Uterus (tissue), 4 donors: Measurements from ENCODE around the gene DENND2D. TPM values are rescaled to one million over a fixed set of nuclear protein-coding genes. Genes with fewer than 3 reads are reported as not detected.

Source experiments
- DNase-seq, 2 donors: peaks; one replicate each; pipeline ENCODE4 v3.0.0-alpha.2; 2019 to 2020
- H3K27ac ChIP-seq, 2 donors: fragments of 200-600 bp; sonication (generic); 1 replicate in 1 of 2; 2 replicates in 1 of 2; pipeline ENCODE4 v1.5.1; 2016 to 2018
- H3K27me3 ChIP-seq, 2 donors: fragments of 200-600 bp; sonication (generic); one replicate each; pipeline ENCODE4 v1.5.1; 2018 to 2019; ENCODE audit warnings: control low read depth in 1 of 2
- H3K36me3 ChIP-seq, 2 donors: fragments of 200-600 bp; sonication (generic); one replicate each; pipeline ENCODE4 v1.5.1; 2019; ENCODE audit warnings: control low read depth in 1 of 2
- H3K4me1 ChIP-seq, 2 donors: fragments of 200-600 bp; sonication (generic); one replicate each; pipeline ENCODE4 v1.5.1; 2018 to 2019; ENCODE audit warnings: control low read depth in 1 of 2
- H3K4me3 ChIP-seq, 2 donors: fragments of 200-600 bp; sonication (generic); 1 replicate in 1 of 2; 2 replicates in 1 of 2; pipeline ENCODE4 v1.5.1; 2018 to 2019; ENCODE audit warnings: mild to moderate bottlenecking in 1 of 2
- H3K9me3 ChIP-seq, 2 donors: fragments of 200-600 bp; sonication (generic); one replicate each; pipeline ENCODE4 v1.5.1; 2019; ENCODE audit warnings: control low read depth in 1 of 2
- POLR2A ChIP-seq, 2 donors: fragments of 450-650 bp; IDR thresholded peaks; one replicate each; pipeline ENCODE4 v1.6.1; 2016; ENCODE audit warnings: antibody characterized with exemption in 2 of 2, mild to moderate bottlenecking in 1 of 2, moderate library complexity in 1 of 2
- intact Hi-C: fragments of 100-400 bp; cut with DNase I; formaldehyde crosslinking; loops from one replicate; pipeline ENCODE4 v1.15.1; 2023; ENCODE audit warnings: low total_unique reads
- total RNA-seq, 4 donors: library from RNA; depleted of rRNA in 3 of 4; stranded (reverse); fragments of >200 nt in 3 of 4; gene quantifications; one replicate each; pipeline versions ENCODE4 v1.1.0 to v1.2.4, GENCODE V29; 2014 to 2023
- TF ChIP-seq, protein P1 (sequence below), 4 experiments: fragments of 200-600 bp in 2 of 4; fragments of 450-650 bp in 2 of 4; sonication (generic) in 2 of 4; IDR thresholded peaks; one replicate each; pipeline ENCODE4 v1.5.1; 2016 to 2019; ENCODE audit warnings: antibody characterized with exemption in 4 of 4, mild to moderate bottlenecking in 2 of 4, moderate library complexity in 1 of 4
- donor health status: DM: yes; HTN: yes; CAD: no.

The DENND2D gene
- total RNA-seq, 4 donors from 2014 or later: 2.3 to 25.9 (median 8.0) TPM

DNA sequence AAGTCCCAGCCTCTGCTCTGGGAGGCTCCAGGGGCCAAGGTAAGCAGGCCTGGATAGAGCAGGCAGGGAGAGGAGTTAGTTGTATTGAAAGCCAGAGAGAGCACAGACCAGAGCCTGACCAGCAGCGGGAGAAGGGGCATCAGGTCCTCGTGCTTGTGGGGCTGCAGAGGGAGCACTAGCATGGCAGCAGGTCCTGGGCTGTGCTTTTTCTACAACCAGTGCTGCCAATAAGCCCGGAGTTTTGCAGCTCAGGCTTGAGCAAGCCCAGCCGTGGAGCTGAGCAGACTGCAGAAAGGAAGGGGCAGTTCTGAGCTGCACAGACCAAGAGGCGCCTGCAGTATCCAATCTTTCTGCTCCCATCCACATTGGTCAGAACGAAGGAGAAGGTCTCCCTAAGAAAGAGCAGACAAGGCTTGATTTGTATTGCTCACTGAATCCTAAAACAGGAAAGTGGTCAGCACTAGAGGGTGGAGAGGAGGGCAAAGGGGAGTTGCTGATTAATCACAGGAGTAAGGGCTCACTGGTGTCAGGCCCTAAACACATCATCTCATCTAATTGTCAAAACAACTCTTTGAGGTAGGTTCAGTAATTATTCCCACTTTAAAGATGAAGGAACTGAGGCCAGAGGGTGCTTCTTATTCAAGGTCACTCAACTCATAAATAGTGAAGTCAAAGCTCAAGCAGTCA lies 2.7 kb downstream of the DENND2D start:
- Histone ChIP-seq H3K4me1 (no peaks in the 10 kb centered on the region), H3K4me3 (no peak overlapping the region), H3K27me3 (no peaks in the 10 kb centered on the region), H3K27ac (no peak overlapping the region), H3K36me3 (no peaks in the 10 kb centered on the region), H3K9me3 (no peaks in the 10 kb centered on the region)
- TF ChIP-seq, protein P1, sequence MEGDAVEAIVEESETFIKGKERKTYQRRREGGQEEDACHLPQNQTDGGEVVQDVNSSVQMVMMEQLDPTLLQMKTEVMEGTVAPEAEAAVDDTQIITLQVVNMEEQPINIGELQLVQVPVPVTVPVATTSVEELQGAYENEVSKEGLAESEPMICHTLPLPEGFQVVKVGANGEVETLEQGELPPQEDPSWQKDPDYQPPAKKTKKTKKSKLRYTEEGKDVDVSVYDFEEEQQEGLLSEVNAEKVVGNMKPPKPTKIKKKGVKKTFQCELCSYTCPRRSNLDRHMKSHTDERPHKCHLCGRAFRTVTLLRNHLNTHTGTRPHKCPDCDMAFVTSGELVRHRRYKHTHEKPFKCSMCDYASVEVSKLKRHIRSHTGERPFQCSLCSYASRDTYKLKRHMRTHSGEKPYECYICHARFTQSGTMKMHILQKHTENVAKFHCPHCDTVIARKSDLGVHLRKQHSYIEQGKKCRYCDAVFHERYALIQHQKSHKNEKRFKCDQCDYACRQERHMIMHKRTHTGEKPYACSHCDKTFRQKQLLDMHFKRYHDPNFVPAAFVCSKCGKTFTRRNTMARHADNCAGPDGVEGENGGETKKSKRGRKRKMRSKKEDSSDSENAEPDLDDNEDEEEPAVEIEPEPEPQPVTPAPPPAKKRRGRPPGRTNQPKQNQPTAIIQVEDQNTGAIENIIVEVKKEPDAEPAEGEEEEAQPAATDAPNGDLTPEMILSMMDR (IDR thresholded peaks at IDR 0.05): no peak
- TF ChIP-seq POLR2A (IDR thresholded peaks at IDR 0.05): no peak
- no peak for DNase-seq
- intact Hi-C loops: no loop called here

DNA sequence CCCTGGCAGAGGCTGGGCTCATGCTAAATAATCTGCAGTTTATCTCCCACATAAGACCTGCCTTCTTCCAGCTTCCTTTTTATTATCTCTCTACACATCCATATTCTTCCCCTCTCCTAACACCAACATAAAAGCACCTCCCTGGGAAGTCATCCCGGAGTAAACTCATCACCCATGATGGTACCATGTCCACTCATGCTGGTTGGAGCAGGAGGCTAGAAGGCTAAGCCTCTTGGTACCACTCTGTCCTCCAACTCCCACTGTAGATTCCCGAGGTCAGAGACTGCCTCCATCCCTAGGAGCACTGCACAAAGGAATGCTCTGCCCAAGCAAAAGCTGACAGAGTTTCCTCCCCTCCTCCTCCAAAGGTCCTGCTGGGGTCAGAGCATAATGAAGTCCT lies 4.2 kb downstream of the DENND2D start:
- Histone ChIP-seq H3K4me3 (no peak overlapping the region), H3K36me3 (no peaks in the 10 kb centered on the region), H3K9me3 (no peaks in the 10 kb centered on the region), H3K27me3 (no peaks in the 10 kb centered on the region), H3K4me1 (no peaks in the 10 kb centered on the region), H3K27ac (no peak overlapping the region)
- DNase-seq: no peak
- intact Hi-C loops: no loop called here
- TF ChIP-seq, protein P1 (IDR thresholded peaks at IDR 0.05): no peak
- TF ChIP-seq POLR2A (IDR thresholded peaks at IDR 0.05): no peak

GRCh38 chr1:111195002-111195684 lies 5.3 kb downstream of the DENND2D start:
- H3K4me1 ChIP-seq: no peaks in the 10 kb centered on the region
- no peaks in the 10 kb centered on the region for H3K27me3 ChIP-seq
- DNase-seq: no peak
- no peak for TF ChIP-seq POLR2A (IDR thresholded peaks at IDR 0.05)
- TF ChIP-seq, protein P1 (IDR thresholded peaks at IDR 0.05): no peak
- no peaks in the 10 kb centered on the region for H3K9me3 ChIP-seq
- H3K36me3 ChIP-seq: no peaks in the 10 kb centered on the region
- no peak overlapping the region for H3K27ac ChIP-seq
- H3K4me3 ChIP-seq: no peak overlapping the region
- intact Hi-C loops: no loop called here

DNA sequence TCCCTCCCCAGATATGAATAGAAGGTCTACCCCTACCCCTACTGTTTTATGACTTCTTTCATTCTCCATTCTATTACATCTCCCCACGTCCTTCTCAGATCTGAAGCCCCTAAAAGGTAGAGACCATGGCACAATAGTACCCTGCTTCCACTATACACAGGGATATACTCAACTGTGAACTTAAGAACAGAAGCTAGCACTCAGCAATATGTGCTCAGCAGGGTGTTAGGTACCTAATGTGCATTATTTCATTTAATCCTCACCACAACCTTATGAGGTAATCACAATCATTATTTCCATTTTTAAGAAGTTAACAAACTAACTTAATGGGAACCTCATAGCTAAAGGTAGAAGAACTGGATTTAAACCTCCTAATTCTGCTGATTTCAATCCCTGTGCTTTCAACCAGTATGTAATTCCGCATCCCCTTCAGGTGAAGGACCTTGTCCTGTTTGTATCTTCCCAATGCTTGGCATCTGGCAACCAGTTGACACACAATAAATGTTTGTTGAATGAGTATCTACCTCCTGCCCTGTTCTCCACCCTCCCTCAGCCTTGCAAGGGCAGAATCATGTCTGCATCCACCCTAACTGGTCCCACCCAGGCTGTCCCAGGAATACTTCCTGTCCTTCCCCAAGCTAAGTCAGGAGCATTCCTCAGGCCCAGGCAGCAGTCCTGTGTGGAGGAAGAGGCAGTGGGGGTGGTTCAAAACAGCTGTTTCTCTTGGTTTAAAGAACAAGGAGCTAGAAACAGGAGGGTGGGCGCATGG lies 6.5 kb downstream of the DENND2D start:
- Histone ChIP-seq H3K4me1 (no peaks in the 10 kb centered on the region), H3K9me3 (no peaks in the 10 kb centered on the region), H3K4me3 (no peak overlapping the region), H3K27me3 (no peaks in the 10 kb centered on the region), H3K27ac (no peak overlapping the region), H3K36me3 (no peaks in the 10 kb centered on the region)
- no peak for TF ChIP-seq POLR2A (IDR thresholded peaks at IDR 0.05)
- TF ChIP-seq, protein P1 (IDR thresholded peaks at IDR 0.05): no peak
- intact Hi-C loops: no loop called here
- DNase-seq: no peak
